Lower lobe of right lung (tissue), 2 donors: ENCODE measurements around the gene CACNA1C. TPM values are rescaled to one million over a fixed set of nuclear protein-coding genes. Genes with fewer than 3 reads are reported as not detected.

Experiments used
- ATAC-seq, 2 donors: fragments of 200-7000 bp; cut with Tn5 transposase; one replicate each; pipeline ENCODE4 v1.9.1; 2020 to 2022; ENCODE audit warnings: mild to moderate bottlenecking in 2 of 2, moderate library complexity in 2 of 2
- DNase-seq: peaks from one replicate; pipeline ENCODE4 v3.0.0-alpha.2; 2020
- H3K27ac ChIP-seq: fragments of 200-600 bp; one replicate; pipeline ENCODE4 v1.8.0; 2022
- H3K27me3 ChIP-seq: fragments of 200-600 bp; one replicate; pipeline ENCODE4 v1.8.0; 2022; ENCODE audit warnings: low read depth
- H3K36me3 ChIP-seq: fragments of 200-600 bp; one replicate; pipeline ENCODE4 v1.8.0; 2022; ENCODE audit warnings: mild to moderate bottlenecking
- H3K4me1 ChIP-seq: fragments of 200-600 bp; one replicate; pipeline ENCODE4 v1.8.0; 2022
- H3K4me3 ChIP-seq: fragments of 200-600 bp; one replicate; pipeline ENCODE4 v1.8.0; 2022; ENCODE audit warnings: mild to moderate bottlenecking
- H3K9me3 ChIP-seq: fragments of 200-600 bp; one replicate; pipeline ENCODE4 v1.8.0; 2022
- CTCF ChIP-seq: fragments of 200-600 bp; IDR thresholded peaks from one replicate; pipeline ENCODE4 v1.8.0; 2022; ENCODE audit warnings: antibody characterized with exemption, mild to moderate bottlenecking
- intact Hi-C: fragments of 100-400 bp; cut with DNase I; formaldehyde crosslinking; loops from one replicate; pipeline ENCODE4 v1.11.0; 2022
- total RNA-seq: library from RNA; stranded (reverse); fragmentation: NEBNext Ultra II Directional; extraction: Animal tissue kit (Norgen Biotek cat#: 25700); gene quantifications from one replicate; pipeline ENCODE4 v1.2.1, GENCODE V29; 2021
- donor health status: DM: no; HTN: yes; CAD: no; lungs with severe emphysema.

Gene CACNA1C
- total RNA-seq, 1 donor from 2014 or later = 8.4 TPM

DNA sequence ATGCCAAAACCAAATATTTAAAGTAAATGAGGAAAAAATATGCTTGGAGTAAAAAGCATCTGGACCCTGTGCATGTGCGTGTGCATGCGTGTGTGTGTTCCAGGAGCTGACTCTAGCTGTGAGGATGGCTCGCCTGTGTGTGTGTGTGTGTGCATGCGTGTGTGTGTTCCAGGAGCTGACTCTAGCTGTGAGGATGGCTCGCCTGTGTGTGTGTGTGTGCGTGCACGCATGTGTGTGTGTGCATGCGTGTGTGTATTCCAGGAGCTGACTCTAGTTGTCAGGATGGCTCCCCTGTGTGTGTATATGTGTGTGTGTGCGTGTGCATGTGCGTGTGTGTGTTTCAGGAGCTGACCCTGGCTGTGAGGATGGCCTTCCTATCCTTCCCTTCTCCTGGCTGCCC is 357.7 kb downstream of the CACNA1C start:
- Histone ChIP-seq H3K4me3 (no peak overlapping the region), H3K9me3 (no peaks in the 10 kb centered on the region), H3K36me3 (no peaks in the 10 kb centered on the region), H3K27ac (no peak overlapping the region), H3K4me1 (no peaks in the 10 kb centered on the region), H3K27me3 (no peaks in the 10 kb centered on the region)
- ATAC-seq (peak in 1 of 2 donors; percentile 29), DNase-seq (no peak)
- intact Hi-C loops = no loop called here
- no peak for TF ChIP-seq CTCF

DNA sequence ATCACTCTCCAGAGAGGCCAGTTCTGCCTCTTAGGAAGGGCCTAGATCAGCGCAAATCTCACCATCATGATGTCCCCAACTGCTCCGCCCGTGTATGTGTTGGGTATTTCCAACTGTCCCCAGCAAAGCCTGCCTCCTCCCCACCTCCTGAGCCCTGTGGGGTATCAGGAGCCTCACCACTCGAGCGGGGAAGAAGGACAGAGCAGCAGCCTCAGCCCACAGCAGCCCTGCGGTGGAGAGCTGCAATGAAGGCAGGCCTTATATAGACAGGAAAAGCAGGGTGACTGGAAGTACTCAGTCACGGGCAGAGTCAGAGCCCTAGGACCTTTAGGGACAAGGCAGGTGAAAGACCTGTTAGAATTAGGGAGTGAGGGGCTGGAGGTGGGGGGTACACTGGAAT is 358.2 kb downstream of the CACNA1C start:
- no peak overlapping the region for H3K4me3 ChIP-seq
- H3K9me3 ChIP-seq = no peaks in the 10 kb centered on the region
- no peaks in the 10 kb centered on the region for H3K4me1 ChIP-seq
- intact Hi-C loops = no loop called here
- no peak overlapping the region for H3K27ac ChIP-seq
- no peaks in the 10 kb centered on the region for H3K27me3 ChIP-seq
- no peak for DNase-seq
- ATAC-seq = no peak
- TF ChIP-seq CTCF = no peak
- H3K36me3 ChIP-seq = no peaks in the 10 kb centered on the region

GRCh38 chr12:2411616-2412304 is 359.0 kb downstream of the CACNA1C start:
- Histone ChIP-seq H3K36me3 (no peaks in the 10 kb centered on the region), H3K27ac (no peak overlapping the region), H3K27me3 (no peaks in the 10 kb centered on the region), H3K4me1 (no peaks in the 10 kb centered on the region), H3K9me3 (no peaks in the 10 kb centered on the region), H3K4me3 (no peak overlapping the region)
- ATAC-seq (no peak), DNase-seq (no peak)
- no peak for TF ChIP-seq CTCF
- intact Hi-C loops = no loop called here

DNA sequence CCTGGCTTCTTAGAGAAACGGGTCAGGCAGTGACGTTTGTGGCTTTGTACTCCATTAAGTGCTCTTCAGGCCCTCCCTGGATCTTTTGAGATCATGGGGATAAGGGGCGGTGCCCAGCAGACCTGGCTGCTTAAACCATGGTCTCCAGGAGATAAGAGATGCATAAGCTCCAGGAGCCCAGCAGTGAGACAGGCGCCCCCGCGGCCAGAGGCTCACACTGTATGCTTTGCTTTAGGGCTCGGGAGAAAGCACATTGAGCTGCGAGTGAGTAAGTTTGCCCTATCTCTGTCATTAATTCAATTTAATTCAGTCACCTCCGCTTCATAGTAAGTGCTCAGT is 359.5 kb downstream of the CACNA1C start:
- no peak for ATAC-seq
- no peak for TF ChIP-seq CTCF
- Histone ChIP-seq H3K4me1 (no peaks in the 10 kb centered on the region), H3K36me3 (no peaks in the 10 kb centered on the region), H3K4me3 (no peak overlapping the region), H3K27me3 (no peaks in the 10 kb centered on the region), H3K9me3 (no peaks in the 10 kb centered on the region), H3K27ac (no peak overlapping the region)
- no peak for DNase-seq
- intact Hi-C loops = no loop called here

GRCh38 chr12:2413301-2413700 is 360.5 kb downstream of the CACNA1C start:
- no peak for DNase-seq
- Histone ChIP-seq H3K4me3 (no peak overlapping the region), H3K4me1 (no peaks in the 10 kb centered on the region), H3K36me3 (no peaks in the 10 kb centered on the region), H3K27me3 (no peaks in the 10 kb centered on the region), H3K27ac (no peak overlapping the region), H3K9me3 (no peaks in the 10 kb centered on the region)
- no peak for TF ChIP-seq CTCF
- ATAC-seq = no peak
- intact Hi-C loops = no loop called here
